ENCODE results near the gene RNASET2.

DNA sequence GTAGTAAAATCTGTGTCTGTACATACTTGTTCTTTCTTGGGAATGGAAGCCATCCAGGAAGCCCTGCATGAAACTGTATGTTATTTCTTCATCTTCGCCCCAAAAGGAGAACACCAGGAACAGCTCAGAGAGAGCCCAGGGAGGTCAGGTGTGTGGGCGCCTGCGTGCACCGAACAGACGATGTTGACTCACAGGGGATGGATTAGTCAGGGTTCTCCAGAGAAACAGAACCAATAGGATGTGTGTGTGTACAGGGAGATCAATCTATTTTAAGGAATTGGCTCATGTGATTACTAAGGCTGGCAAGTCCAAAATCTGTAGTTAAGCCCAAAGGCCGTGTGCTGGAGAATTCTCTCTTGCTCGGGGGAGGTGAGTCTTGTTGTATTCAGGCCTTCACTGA is 45.7 kb downstream of the RNASET2 start:
- TF ChIP-seq, protein P1, sequence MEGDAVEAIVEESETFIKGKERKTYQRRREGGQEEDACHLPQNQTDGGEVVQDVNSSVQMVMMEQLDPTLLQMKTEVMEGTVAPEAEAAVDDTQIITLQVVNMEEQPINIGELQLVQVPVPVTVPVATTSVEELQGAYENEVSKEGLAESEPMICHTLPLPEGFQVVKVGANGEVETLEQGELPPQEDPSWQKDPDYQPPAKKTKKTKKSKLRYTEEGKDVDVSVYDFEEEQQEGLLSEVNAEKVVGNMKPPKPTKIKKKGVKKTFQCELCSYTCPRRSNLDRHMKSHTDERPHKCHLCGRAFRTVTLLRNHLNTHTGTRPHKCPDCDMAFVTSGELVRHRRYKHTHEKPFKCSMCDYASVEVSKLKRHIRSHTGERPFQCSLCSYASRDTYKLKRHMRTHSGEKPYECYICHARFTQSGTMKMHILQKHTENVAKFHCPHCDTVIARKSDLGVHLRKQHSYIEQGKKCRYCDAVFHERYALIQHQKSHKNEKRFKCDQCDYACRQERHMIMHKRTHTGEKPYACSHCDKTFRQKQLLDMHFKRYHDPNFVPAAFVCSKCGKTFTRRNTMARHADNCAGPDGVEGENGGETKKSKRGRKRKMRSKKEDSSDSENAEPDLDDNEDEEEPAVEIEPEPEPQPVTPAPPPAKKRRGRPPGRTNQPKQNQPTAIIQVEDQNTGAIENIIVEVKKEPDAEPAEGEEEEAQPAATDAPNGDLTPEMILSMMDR (IDR thresholded peaks at IDR 0.05) = no peak
- TF ChIP-seq POLR2A (IDR thresholded peaks at IDR 0.05) = no peak
- TF ChIP-seq EP300 (IDR thresholded peaks at IDR 0.05) = no peak
